ENCODE measurements around the gene SLC35G3.
A peak's percentile ranks its signal among the peaks of the same experiment; 100 is the strongest.

DNA sequence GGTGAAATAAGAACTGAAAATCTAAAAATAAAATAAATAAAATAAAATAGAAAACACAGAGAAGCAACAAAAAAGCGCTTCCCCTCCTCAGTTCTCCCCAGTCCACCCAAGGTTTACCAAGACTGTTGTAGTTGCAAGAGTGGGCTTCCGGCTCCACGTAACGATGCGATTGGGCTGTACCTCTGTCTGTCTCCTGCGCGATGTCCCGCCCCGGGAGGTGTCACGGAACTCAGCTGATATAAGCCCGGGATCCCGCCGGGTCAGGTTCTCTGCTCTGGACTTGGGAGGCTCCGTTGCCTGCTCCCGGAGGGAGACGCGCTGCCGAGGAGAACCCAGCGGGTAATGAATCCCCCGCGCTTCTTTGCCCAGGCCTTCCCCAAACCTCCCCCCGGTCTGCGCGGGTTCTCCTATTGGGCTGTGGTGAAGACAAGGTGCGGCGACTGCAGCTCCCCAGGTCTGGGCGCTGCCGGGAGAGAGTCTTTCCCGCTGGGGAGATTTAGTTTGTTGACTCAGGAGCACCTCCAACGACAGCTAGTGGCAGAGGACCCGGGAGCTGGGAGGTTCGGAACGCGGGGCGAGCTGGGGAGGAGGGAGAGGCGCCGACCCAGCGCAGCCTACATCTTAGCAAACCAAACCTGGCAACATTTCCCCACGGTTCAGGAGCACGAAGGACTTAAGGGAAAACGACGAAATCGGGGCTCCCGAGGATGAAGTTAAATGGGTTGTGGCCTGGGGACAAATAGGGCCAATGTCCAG, 48.8 kb upstream of the SLC35G3 start, which contains the start of gene SLFN5:
- peak; percentile 96 for TF ChIP-seq POLR2A (IDR thresholded peaks at IDR 0.05; ENCODE audit: low read depth, low read length)
- TF ChIP-seq TAF1 (IDR thresholded peaks at IDR 0.05; ENCODE audit: borderline replicate concordance, low read depth, low read length): peak; percentile 81; the same call in 1 of the 2 replicates
- peak; percentile 94 for TF ChIP-seq POLR2AphosphoS5 (IDR thresholded peaks at IDR 0.05; ENCODE audit: low read depth, low read length)
